H54 (cell line): ENCODE data around the gene IRS1.
A peak's percentile ranks its signal among the peaks of the same experiment; 100 is the strongest.

ENCODE experiments used
- DNase-seq: peaks from one replicate; pipeline ENCODE4 v3.0.0; 2011; ENCODE audit warnings: low spot score, mixed read lengths; ENCODE audit not compliant: insufficient read length
- FAIRE-seq: peaks from 3 replicates; lab custom pipeline; 2011; peaks lifted over from hg19 to GRCh38; lab: Jason Lieb, UNC
- POLR2A ChIP-seq: IDR thresholded peaks from 2 replicates; pipeline ENCODE4 v1.6.1; 2011; ENCODE audit warnings: low read depth, mild to moderate bottlenecking, low read length

IRS1 gene

DNA sequence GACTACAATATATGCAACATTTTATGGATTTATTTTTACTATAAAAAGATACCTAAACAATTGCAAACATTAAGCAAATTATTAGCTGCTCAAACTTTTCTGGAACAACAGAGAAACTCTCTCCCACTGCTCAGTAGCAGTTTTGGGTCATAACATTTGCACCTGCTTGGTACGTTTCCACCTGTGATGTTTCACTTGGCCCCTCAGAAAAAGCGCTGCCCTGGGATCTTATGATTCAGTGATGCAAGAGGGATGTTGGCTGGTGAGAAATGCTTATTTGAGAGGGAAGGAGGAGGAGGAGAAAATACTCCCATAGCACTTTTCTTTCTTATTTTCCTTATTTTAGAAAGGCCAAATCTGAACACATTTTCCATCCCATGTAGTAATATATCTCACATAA is 9.2 kb downstream of the IRS1 start:
- FAIRE-seq (no peak), DNase-seq (no peak)
- TF ChIP-seq POLR2A, result no peak

DNA sequence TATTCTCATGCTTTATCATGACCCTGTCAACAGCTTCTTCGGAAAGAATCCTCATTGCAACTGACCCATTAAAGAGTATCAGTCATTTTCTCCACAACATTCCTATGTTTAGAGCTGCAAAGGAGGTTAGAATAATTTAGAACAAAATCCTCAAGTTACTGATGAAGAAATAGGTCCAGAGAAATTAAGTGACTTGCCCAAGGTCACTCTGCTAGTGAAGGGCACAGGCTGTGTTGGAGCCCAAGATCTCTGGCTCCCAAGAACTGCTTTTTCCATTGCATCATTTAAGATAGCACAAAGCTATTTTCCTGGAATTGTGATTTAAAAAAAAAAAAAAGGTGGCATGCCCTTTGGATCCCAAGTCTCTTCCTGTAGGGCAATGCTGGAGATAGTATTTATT is 9.6 kb downstream of the IRS1 start:
- no peak for TF ChIP-seq POLR2A
- no peak for DNase-seq
- no peak for FAIRE-seq

DNA sequence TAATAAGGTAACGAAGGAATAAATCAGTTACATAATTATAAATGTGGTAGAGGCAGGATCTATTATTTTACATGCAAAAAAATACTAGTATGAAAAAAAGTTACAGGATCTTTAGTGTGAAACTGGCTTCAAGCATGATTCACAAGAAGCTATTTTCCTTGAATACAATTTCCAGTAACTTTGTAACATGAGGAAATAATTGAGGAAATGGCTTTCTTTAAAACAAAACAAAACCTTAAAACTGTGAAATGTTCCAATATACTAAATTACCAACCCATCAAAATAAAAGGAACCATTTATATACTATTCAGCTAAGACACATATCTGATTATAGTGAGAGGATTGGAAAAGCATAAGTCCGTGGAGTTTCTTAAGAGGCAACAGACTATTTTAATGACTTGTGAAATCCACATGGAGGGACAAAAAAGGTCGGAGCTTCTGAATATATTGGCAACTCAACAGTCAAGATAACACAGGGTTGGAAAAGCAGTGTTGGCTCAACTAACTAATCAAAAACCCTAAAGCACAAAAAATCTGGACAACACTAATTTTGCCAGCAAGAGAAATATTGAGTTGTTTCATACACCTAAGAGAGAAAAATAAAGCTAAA is 10.6 kb downstream of the IRS1 start:
- no peak for TF ChIP-seq POLR2A
- FAIRE-seq (no peak), DNase-seq (no peak)

DNA sequence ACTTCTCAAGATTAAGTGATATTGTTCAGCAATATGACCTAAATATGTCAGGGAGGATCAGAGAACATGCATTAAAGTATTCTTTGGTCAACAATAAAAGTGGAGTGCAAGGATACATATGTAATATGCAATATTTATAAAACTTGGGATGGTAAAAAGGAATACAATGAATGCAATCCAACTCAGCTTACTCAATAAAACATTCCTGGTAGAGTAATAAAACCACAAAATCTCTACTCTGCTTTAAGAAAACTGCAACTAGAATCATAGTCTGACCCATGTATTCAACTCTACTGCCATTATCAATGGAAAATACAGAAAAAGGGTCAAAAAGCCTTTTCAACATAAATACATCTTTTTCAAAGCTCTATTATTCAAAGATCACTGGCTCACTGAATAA is 11.6 kb downstream of the IRS1 start:
- no peak for DNase-seq
- no peak for FAIRE-seq

DNA sequence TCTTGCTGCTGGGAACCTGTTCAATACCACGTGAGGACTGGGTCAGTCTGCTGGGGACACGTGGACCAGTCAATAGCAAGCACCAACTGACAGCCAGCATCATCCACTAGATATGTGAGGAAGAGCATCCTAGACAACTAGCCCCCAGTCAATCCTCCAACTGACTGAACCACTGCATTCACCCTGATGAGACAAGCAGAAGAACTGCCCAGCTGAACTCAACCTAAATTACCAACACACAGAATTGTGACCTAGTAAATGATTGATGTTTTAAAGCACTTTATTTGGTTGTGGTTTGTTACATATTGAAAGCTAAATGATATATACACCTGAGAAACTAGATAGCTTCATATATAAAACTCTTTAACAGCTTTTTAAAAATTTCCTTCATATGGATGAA is 15.7 kb downstream of the IRS1 start:
- TF ChIP-seq POLR2A, result no peak
- FAIRE-seq, result no peak
- no peak for DNase-seq

More for the DNA sequence above, 11.6 kb downstream of the IRS1 start:
- TF ChIP-seq POLR2A, result no peak

DNA sequence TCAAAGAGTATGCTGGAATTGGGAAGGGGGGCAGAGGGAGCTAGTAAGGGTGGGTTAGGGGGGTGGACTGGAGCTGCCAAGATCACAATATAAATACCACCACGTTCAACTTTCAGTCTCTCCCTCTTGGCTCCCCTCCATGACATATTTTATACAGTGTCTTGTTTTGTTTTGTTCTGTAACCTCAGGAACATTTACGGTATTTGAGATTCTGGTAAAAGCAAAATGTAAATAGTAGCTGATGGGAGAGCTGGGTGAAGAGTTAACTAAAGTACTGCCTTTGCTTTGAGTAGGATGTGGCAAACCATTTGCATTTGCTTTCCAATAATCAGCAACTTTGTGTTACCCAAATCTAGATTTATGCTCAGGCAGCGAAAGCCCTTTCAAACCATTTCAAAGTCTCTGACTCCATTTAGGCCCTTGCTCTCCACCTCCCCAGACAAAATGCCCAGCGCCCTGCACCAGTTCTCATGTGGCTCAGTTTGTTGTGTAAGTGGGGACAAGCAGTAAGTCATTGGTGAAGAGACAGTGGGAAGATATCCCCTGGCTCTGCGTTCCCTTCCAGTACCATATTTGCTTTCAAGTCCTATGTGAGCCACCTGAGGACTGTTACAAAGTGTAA is 17.4 kb downstream of the IRS1 start:
- FAIRE-seq, result peak; percentile 30
- DNase-seq, result no peak
- TF ChIP-seq POLR2A, result no peak

DNA sequence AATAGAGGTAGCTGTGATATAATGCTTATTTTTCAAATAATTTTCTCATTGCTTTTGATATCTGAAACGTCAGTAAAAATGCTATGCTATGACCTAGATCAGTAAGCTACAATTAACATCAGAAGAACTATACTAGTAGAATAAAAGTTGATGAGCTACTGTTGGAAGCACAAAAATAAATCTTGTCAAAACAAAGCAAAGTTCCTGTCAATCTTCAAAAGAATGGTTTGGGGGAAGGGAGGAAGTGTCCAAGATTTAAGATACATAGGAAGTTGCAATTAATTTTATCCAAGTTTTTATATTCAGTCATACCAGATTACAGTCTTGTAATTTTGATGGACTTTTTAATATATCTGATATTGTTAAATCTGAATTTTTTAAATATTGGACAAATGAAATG is 19.2 kb downstream of the IRS1 start:
- DNase-seq (no peak), FAIRE-seq (no peak)
- no peak for TF ChIP-seq POLR2A

DNA sequence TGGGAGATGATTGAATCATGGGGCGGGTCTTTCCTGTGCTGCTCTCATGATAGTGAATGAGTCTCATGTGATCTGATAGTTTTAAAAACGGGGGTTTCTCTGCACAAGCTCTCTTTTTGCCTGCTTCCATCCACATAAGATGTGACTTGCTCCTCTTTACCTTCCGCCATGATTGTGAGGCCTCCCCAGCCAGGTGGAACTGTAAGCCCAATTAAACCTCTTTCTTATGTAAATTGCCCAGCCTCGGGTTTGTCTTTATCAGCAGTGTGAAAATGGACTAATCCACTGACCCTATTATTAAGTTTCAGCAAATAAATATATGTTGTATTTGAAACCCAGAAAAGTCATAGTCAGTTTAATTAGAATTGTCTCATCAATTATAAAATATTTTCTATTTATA is 22.0 kb downstream of the IRS1 start:
- FAIRE-seq (no peak), DNase-seq (no peak)
- TF ChIP-seq POLR2A, result no peak

DNA sequence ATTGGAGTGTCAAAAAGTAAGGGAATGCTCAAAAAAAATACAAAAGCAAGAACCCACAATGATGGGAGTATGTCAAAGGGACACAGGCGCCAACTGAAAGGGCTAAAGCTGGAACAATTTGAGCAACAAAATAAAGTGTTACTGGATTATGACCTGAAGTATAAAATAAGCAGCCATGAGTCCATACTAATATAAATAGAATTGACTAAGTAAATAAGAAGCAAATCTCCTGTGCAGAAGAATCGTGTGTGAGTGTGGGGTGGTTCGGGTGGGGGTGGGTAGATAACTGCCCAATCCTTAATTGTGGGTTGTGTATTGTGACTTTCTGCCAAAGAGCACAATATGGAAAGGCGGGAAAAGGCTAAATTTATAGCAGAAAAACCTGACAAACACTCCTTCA is 23.5 kb downstream of the IRS1 start:
- FAIRE-seq (no peak), DNase-seq (no peak)
- TF ChIP-seq POLR2A, result no peak

DNA sequence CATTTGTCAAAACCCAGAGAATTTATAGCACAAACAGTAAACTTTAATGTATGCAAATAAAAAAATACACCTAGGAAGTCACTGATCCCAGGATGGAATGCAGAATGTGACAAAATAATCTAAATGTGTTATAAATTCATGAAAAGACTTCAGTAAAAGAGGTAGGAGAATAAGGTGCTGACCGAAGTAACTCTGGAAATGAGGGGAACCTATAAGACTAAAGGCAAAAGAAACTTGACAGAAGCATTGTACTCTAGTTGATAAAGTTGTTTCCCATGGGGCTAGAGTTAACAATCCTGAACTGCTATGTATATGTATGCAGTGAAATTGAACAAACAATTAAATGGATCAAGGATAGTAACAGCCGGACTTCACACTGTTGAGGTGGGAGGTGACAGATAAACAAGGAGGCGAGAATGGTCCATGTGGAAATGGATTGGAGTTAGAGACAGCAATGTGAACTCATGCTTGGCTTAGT is 24.5 kb downstream of the IRS1 start:
- no peak for TF ChIP-seq POLR2A
- FAIRE-seq, result peak; percentile 41
- DNase-seq, result no peak

DNA sequence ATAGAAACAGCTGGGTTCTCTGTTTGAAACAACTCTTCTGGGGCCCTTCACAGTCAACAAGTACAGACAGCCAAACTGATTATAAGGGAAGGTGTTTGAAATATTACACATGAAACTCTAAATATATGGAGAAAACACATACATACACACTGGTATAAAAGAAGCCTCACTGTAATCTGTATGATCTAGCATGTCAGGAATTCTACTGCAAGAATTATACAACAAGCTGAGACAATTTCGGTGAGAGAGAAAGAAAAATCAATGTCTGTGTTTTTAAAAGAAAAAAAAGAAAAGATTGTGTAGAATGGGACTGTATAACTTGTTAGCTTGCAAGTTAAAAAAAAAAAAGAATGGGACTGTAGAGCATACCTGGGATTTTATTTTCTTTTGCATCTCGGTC is 26.3 kb downstream of the IRS1 start:
- FAIRE-seq (no peak), DNase-seq (no peak)
- no peak for TF ChIP-seq POLR2A

DNA sequence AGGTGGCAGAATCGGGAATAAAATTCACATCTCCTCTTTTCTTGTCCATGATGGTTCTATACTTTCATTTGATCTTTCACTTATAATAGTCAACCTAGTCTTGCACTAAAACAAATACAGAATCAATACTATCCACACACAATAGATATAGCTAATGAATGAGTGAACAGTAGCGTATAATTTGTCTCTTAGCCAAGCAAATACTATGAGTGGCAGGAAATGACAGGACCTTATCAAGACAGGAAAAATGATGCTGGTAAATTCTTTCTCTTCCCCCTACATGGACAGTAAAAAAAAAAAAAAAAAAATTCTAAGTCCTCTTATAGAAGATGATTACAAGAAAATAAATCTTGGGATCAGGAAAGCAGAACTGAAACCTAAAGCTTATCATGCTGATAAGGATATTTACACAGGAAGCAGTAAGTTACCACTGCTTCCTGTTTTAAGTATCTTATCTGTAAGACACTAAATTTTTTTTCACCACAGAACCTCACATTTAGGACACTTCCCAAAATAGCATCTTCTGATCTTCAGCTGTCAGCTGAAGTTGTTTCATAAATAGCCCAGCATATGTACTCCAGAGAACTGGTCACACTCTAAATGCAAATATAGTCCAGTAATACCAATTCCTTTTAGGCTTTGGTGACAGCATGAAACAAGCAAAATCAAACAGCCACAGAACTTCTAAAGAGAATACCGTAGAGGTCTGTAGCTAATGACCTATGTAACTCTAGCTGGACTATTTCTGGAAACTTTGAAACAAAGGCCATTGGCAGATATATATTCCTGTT is 27.0 kb downstream of the IRS1 start:
- FAIRE-seq (peak; percentile 78), DNase-seq (no peak)
- TF ChIP-seq POLR2A, result no peak

DNA sequence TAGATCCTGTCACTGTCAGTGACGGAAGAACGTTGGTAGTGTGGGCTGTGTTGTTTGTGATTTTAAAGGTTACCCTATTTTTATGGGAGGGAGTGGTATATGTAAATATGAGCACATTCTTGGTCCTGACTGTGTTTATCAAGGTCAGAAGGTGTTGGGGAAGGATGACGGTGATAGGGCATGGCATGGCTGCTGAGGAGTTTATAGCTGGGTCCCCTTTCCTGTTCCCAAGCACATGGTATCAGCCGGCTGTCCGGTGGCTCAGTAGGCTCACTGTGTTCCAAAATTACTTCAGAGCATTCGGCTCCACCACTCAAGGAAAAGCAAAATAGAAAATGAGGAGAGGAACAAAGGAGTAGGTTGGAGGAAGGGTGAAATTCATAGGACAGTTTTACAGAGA is 28.6 kb downstream of the IRS1 start:
- no peak for TF ChIP-seq POLR2A
- DNase-seq (no peak), FAIRE-seq (no peak)

DNA sequence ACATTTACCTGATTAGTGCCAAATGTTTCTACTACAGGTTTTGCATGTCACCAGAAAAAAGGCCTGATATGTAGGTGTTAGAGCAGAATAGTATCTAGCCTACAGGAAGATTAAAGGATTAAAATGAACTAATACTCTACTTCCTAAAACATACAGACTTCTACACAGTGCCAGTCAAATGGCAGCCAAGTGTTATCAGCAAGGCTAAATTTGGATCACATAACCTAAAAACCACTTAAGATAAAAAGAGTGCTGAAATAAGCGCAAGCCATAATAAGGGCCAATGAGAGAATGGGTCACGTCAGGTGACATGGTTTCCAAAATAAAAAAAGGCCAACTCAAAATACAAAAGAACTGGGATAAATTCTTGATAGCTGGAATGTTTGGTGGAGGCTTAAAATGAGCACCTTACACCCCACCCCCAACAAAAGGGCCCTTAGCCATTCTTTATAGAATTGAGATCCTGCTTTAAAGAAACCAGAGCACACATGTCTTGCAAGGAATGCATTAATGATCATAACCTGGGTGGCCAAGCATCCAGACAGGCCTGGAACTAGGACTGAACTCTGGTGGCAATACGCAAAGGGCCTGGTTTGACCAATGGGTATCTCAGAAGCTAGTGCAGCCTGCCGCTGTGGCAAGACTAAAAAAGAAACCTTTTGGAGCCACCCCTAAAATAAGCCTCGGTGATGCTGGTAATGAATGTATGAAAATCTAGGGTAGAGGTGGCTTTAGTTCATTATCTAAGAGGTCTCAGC is 32.4 kb downstream of the IRS1 start:
- DNase-seq (no peak), FAIRE-seq (no peak)
- TF ChIP-seq POLR2A, result no peak
